ENCODE results near the gene ADD3.

The ADD3 gene

GRCh38 chr10:110160522-110160921 is 152.7 kb downstream of the ADD3 start:
- no peak for DNase-seq

GRCh38 chr10:110162741-110163145 is 155.0 kb downstream of the ADD3 start:
- DNase-seq: no peak

GRCh38 chr10:110163192-110163773 is 155.5 kb downstream of the ADD3 start:
- DNase-seq: no peak

GRCh38 chr10:110163841-110164240 is 156.1 kb downstream of the ADD3 start:
- no peak for DNase-seq

GRCh38 chr10:110165239-110165638 is 157.5 kb downstream of the ADD3 start:
- no peak for DNase-seq

- no peak for DNase-seq
Measured at GRCh38 chr10:110167149-110167548, 159.4 kb downstream of the ADD3 start.

GRCh38 chr10:110168601-110169481 is 161.1 kb downstream of the ADD3 start:
- no peak for DNase-seq

GRCh38 chr10:110169586-110169985 is 161.8 kb downstream of the ADD3 start:
- no peak for DNase-seq

GRCh38 chr10:110170142-110170971 is 162.6 kb downstream of the ADD3 start:
- no peak for DNase-seq

GRCh38 chr10:110171032-110171431 is 163.2 kb downstream of the ADD3 start:
- DNase-seq: no peak

- DNase-seq: no peak
Measured at GRCh38 chr10:110172155-110172554, 164.4 kb downstream of the ADD3 start.

- no peak for DNase-seq
Measured at GRCh38 chr10:110174201-110174600, 166.4 kb downstream of the ADD3 start.

GRCh38 chr10:110174816-110175215 is 167.0 kb downstream of the ADD3 start:
- no peak for DNase-seq

- no peak for DNase-seq
Measured at GRCh38 chr10:110175406-110175805, 167.6 kb downstream of the ADD3 start.

GRCh38 chr10:110176141-110177030 is 168.6 kb downstream of the ADD3 start:
- DNase-seq: no peak

- DNase-seq: no peak
Measured at GRCh38 chr10:110179220-110179619, 171.4 kb downstream of the ADD3 start.

GRCh38 chr10:110181451-110181850 is 173.7 kb downstream of the ADD3 start:
- DNase-seq: no peak

GRCh38 chr10:110181911-110182310 is 174.1 kb downstream of the ADD3 start:
- DNase-seq: no peak

- no peak for DNase-seq
Measured at GRCh38 chr10:110184398-110184797, 176.6 kb downstream of the ADD3 start.
